Sciatic nerve (tissue), 2 donors: ENCODE measurements around the gene PUS7. TPM values are rescaled to one million over a fixed set of nuclear protein-coding genes. Genes with fewer than 3 reads are reported as not detected.
A peak's percentile ranks its signal among the peaks of the same experiment; 100 is the strongest.

ENCODE experiments used
- ATAC-seq: fragments of 200-7000 bp; cut with Tn5 transposase; one replicate; pipeline ENCODE4 v1.9.1; 2020; ENCODE audit warnings: mild to moderate bottlenecking, moderate library complexity
- DNase-seq: peaks from one replicate; pipeline ENCODE4 v3.0.0-alpha.2; 2020; ENCODE audit warnings: low spot score
- intact Hi-C: fragments of 100-400 bp; cut with DNase I; formaldehyde crosslinking; loops from one replicate; pipeline ENCODE4 v1.14.2; 2022
- total RNA-seq: library from RNA; stranded (reverse); fragmentation: NEBNext Ultra II Directional; extraction: Animal tissue kit (Norgen Biotek cat#: 25700); gene quantifications from one replicate; pipeline ENCODE4 v1.2.1, GENCODE V29; 2021
- donor health status: DM: no; HTN: no; CAD: no.
- donor health status: DM: no; HTN: no; CAD: no.

Gene PUS7
- total RNA-seq, 1 donor from 2014 or later: 14.4 TPM

DNA sequence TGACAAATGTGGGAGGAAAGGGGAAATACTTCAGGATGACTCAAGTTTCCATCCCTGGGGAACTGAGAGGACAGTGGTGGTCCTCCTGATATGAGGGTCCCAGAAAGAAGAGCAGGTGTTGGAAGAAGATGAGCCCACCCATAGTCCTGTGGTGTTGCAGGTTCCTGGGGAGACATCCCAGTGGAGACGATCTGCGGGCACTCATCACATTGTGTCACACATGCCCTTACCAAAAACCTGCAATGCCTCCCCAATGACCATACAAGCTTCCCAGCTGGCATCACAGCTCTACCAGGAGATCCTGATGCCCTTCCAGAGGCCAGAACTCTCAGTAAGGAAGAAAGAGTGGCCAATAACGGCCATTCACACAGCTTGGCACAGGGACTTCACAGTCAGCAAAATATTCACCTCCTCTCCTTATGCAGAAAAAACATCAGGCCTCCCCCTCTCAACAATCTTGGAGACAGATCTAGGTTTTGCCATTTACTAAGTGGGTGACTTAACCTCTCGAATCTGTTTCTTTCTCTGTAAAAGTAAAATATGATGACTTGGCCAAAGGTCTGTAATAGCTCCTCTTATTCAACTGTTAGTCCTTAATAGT lies 9.0 kb downstream of the PUS7 start:
- no peak for DNase-seq
- intact Hi-C loops: no loop called here

DNA sequence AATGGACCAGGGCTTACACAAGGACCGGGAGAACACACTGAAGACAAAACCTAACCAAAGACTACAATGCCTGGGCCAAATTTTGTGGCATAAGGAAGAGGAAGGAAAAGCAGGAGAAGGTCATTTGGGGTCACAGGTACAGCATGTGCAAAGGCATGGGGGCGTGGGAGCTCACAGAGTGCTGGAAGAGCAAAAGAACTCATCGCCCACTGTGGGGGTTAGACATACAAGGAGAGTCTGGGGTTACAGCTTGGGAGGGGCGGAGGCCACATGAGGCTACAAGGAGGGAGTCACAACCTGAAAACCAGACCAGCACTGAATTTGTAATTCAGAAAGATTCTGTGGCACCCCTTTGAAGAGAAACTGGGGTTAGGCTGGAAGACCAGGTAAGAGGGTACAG lies 9.7 kb downstream of the PUS7 start:
- intact Hi-C loops: no loop called here
- DNase-seq: no peak
- no peak for ATAC-seq

More for the DNA sequence above, 9.0 kb downstream of the PUS7 start:
- ATAC-seq: no peak

DNA sequence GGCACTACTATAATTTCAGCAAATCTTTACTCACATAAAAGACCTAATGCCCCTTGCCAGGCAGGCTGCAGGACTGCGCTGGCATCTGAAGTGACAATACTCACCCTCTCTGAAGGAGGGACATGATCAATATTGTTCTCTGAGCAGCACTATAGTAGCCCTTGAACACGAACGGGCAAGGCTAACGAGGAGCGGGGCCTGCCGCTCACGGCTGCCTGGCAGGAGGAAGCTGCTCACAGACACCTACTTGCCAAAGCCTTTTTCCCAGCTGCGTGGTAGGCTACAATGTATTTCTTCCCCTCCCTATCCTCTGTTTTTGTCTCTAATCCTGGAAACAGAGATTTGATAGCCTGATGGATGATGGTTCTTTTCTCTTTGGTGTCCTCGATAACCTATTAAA lies 19.9 kb downstream of the PUS7 start:
- ATAC-seq: no peak
- intact Hi-C loops: no loop called here
- DNase-seq: no peak

- no peak for DNase-seq
- intact Hi-C loops: no loop called here
- no peak for ATAC-seq
These were observed 25.1 kb downstream of the PUS7 start for GRCh38 chr7:105497016-105497415.

- DNase-seq (no peak), ATAC-seq (no peak)
- intact Hi-C loops: no loop called here
These were observed 25.6 kb downstream of the PUS7 start for GRCh38 chr7:105496521-105496920.

GRCh38 chr7:105493923-105494315 lies 28.2 kb downstream of the PUS7 start:
- DNase-seq (no peak), ATAC-seq (no peak)
- intact Hi-C loops: no loop called here

DNA sequence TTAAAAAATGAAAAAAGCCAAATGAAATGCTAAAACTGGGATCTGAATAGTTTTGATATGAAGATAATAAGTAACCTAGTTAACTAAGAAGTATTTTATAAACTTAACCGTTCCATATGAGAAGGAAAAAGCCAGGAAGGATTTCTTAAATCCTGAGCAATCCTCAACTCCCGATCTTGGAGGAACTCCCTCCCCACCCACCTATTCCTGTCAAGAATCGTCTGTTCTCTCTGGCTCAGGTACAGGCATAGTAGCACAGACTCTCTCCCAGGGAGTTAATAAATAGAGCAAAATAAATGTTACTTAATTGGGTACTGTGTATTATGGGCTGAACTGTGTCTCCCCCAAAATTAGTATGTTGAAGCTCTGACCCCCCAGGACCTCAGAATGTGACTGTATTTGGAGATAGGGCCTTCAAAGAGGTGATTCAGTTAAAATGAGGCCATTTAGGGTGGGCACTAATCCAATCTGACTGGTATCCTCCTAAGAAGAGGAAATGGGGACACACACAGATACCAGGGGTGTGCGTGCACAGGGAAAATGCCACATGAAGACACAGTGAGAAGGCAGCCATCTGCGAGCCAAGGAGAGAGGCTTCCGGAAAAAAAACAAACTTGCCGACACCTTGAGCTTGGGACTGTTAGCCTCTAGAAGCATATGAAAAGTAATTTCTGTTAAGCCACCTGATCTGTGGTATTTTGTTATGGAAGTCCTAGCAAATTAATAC lies 28.7 kb downstream of the PUS7 start:
- intact Hi-C loops: no loop called here
- DNase-seq (no peak), ATAC-seq (no peak)

DNA sequence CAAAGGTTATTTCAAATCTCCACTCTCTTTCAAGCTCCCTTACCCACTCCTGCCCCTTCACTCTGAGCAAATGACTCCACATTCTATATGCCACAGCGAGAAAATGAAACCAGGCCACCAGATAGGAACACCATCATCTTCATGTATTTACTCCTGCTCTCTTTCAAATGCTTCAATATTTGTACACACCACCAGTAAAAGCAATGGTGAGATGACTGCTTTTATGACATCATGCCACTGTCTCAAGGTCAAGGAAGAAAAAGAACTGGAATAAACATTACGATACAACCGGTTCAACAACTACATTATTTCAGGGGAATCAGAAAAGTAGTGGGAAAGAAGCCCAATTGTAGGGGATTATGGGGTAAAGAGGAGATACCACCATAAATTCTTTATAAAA lies 32.7 kb downstream of the PUS7 start:
- ATAC-seq (no peak), DNase-seq (no peak)
- intact Hi-C loops: no loop called here

DNA sequence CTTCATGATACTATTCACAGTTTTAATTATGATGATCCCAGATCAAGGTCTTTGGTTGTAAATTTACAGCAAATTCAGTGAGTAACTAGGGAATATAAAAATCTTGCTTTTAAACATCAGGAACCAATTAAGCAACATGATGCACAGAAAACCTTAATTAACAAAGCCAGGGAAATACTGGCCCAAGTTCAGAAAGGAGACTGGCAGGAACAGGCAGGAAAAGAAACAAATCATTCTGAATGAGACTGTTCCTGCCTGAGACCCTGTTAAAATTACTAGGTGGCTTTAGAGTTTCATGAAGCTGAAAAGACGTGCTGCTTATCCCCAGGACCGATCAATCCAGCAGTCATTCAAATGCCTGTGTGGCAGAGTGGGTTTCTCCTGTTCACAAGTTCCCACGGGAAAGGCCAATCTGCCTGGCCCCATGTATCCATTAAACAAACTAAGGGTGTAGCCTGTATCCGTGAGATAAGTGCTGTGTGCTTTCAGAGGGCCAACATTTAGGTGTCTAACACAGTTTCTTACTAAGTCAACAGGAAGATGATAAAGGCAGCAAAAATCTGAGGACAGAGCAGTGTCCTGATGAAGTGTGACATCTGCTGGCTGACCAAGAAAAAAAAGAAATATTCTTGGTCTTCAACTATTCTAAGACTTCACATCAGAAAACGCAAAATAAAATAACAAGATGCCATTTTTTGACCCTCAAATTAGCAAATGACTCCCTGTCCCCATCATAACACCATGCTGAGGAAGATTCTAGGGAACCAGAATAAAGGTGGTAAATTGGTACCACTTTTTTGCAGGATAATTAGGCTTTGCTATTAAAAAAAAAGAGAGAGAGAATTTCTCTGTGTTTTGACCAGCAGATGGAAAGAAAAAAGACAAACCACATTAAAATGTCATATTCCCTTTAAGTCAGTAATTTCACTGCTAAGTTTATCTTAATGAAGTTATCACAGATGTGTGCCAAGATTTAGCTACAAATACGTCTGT lies 34.2 kb downstream of the PUS7 start:
- intact Hi-C loops: no loop called here
- no peak for DNase-seq
- peak; percentile 66 for ATAC-seq

DNA sequence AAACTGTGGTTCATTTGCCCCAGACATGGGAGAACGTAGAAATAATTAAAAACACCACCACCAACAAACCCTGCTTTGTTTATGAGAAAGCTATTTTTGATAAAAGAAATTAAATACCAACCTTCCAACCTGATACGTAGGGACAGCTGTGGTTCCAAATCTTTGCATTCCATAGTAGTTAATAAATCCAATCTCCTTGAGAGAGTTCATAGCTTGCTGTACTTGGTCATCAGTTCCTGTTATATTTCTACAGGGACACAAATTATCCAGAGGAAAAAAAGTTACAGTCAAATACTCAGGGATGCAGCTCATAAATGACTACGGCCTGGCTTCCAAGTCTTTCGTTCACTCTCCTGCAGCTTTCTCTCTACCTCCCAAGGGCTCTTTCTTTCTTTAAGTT lies 41.1 kb downstream of the PUS7 start:
- no peak for DNase-seq
- ATAC-seq: no peak
- intact Hi-C loops: no loop called here

GRCh38 chr7:105478606-105479005 lies 43.5 kb downstream of the PUS7 start:
- intact Hi-C loops: no loop called here
- ATAC-seq (no peak), DNase-seq (no peak)

GRCh38 chr7:105477908-105478307 lies 44.2 kb downstream of the PUS7 start:
- intact Hi-C loops: no loop called here
- ATAC-seq: no peak

GRCh38 chr7:105474045-105474444 lies 48.0 kb downstream of the PUS7 start:
- ATAC-seq: no peak

More at GRCh38 chr7:105477908-105478307, 44.2 kb downstream of the PUS7 start:
- DNase-seq: no peak

DNA sequence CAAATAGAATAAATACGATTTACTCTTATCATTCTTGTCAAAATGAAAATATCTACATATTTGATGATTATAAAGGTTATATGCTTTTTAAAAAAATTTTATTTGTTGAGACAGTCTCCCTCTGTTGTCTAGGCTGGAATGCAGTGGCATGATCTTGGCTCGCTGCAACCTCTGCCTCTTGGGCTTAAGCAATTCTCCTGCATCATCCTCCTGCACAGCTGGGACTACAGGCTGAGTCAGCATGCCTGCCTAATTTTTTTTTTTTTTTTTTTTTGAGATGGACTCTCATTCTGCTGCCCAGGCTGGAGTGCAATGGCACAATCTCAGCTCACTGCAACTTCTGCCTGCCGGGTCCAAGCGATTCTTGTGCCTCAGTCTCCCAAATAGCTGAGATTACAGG lies 48.9 kb downstream of the PUS7 start:
- ATAC-seq: peak; percentile 55
- intact Hi-C loops: no loop called here

More at GRCh38 chr7:105474045-105474444, 48.0 kb downstream of the PUS7 start:
- no peak for DNase-seq
- intact Hi-C loops: no loop called here

DNA sequence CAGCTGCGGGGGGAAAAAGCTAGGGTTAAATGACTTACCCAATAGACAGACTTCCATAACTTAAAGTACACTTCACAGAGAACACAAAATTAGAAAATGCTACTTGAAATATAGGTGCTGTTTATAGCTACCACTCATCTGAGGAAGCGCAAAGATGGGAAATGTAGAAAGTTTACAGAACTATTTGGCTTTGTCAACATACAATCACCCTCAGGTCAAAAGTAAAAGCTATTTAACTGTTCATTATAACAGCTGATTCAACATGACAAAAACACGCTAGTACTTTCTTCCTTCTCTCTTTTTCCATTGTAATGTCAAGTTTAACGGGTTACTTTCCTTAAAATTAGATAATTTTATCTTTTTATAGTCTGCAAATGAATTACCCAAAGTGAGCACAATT lies 51.2 kb downstream of the PUS7 start:
- DNase-seq (no peak), ATAC-seq (no peak)
- intact Hi-C loops: no loop called here

More for the DNA sequence above, 48.9 kb downstream of the PUS7 start:
- DNase-seq: no peak

GRCh38 chr7:105470090-105470489 lies 52.0 kb downstream of the PUS7 start:
- DNase-seq (no peak), ATAC-seq (no peak)
- intact Hi-C loops: no loop called here

DNA sequence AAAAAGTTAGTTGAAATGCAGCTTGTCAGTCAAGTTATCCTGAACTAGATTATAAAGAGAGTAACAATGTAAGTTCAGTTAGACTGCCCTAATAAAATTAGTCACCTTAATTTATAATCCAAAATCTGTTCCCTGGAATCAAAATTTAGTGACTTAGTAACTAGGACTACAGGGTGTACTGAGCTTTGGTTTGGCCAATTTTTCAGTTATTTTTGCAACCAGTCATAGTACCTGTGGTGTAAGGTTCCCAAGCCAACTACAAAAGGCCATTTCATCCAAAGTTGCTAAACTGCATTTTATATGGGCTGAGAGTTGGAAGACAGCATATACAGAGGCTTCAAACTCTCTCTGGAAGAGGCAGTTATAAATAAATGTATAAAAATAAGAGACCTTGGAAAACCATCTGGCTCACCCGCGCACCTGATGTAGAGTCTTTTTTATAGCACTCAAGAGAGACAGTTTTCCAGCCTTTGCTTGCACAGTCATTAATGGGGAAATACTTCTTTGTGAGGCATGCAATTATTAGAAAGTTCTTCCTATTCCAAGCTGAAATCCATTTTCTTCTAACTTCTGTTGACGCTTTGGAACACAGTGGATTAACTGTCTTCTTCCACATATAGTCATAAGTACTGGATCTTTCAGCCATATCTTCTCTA lies 59.2 kb downstream of the PUS7 start:
- intact Hi-C loops: no loop called here
- ATAC-seq: no peak
- no peak for DNase-seq

DNA sequence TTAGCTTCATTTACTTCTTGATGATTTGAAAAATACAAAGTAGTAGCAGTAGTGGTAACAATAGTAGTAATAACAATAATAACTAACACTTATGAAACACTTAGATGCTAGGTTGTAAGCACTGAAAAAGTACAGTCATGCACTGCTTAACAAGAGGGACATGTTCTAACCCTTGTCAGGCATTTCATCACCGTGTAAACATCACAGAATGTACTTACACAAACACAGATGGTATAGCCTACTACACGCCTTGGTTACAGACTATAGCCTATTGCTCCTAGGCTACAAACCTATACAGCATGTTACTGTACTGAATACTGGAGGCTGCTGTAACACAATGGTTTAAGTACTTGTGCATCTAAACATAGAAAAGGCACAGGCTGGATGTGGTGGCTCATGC lies 60.6 kb downstream of the PUS7 start:
- no peak for DNase-seq
- intact Hi-C loops: no loop called here
- ATAC-seq: no peak

DNA sequence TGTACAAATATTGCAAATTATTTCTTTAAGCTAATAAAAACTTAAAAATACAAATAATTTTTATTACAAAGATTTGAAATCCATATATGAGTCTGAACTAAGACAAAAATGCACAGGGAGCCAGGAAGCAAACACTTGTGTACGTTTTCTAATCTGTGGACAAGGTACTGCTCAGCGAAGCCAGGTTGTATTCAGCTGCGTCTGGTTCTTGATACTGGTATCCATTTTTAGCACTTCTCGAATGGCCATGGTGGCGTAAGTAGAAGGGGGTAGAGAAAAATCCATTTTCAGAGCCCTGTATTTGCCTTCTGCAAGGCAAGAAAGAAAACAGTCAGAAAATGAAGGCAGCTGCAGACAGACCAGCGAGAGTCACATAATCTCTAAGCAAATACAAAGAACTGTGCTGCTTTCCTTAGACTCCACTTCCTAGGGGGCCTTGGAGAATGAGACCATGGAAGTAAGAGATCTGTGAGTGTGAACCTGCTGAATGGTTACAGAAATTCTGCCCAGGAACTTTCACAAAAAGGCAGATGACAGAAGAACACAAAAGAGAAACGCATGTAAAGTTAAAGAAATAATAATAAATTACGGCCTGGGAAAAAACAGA lies 64.3 kb downstream of the PUS7 start:
- DNase-seq (no peak), ATAC-seq (no peak)
- intact Hi-C loops: no loop called here
